HS-27A (cell line): ENCODE data around the gene POLDIP3.
"Not testable (repeated sequence)": the region's sequence is repeated elsewhere in the genome, so short reads cannot be mapped to it uniquely, and the experiment has no call there.

Experiments used
- DNase-seq: peaks from one replicate; pipeline ENCODE4 v3.0.0-alpha.2; 2012; ENCODE audit warnings: low read depth, missing footprints

Gene POLDIP3

GRCh38 chr22:42619261-42620063 lies 4.8 kb upstream of the POLDIP3 start:
- no peak for DNase-seq

DNA sequence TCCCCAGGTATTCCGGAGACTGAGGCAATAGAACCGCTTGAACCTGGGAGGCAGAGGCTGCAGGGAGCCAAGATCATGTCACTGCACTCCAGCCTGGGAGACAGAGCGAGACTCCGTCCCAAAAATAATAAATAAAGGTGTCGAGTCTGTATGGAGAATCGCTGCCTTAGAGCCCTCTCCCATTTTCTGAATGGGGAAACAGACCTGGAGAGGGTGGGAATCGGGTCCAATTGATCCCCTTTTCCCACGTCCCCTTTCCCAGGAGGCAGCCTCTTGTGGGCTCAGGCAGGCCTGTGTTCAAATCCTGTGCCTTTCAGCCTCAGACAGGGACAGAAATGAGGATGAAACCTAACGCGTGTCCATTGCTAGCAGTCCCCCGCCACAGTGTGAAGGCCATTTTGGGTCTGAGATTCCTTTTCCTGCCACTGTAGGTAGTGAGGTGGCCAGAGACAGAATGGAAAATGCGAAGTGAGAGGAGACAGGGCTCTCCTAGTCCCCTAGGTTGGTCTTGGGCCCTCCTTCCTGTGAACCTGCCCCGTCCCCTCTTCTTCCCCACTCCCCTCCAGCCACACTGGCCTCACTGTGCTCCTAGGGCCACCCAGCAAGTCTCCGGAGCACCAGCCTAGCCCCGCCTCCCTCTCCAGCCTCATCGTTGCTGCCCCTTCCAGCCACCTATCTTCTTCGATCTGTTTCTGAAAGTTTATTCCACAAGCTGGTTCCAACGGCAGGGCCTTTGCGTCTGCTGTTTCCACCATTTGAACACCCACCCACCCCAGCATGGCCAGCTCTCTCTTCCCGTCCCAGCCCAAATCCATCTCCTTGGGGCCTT lies 2.7 kb upstream of the POLDIP3 start:
- no peak for DNase-seq

- not testable (repeated sequence) for DNase-seq
These were observed 1.1 kb upstream of the POLDIP3 start for GRCh38 chr22:42615860-42616175.

GRCh38 chr22:42615092-42615859 lies 593 bp upstream of the POLDIP3 start:
- DNase-seq = peak; percentile 91

GRCh38 chr22:42613872-42614301 lies 796 bp downstream of the POLDIP3 start:
- no peak for DNase-seq

DNA sequence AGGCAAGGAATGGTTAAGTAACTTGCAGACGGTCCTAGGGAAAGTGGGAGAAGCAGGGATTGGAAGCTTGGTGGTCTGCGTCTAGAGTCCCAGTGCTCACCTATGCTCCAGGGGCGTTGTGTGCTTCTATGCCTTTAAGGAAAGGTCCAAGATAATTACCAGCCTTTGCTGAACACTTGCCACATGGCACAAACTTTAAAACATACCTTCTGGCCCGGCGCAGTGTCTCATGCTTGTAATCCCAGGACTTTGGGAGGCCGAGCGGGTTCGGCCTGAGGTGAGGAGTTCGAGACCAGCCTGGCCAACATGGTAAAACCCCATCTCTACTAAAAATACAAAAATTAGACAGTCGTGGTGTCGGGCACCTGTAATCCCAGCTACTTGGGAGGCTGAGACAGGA lies 2.3 kb downstream of the POLDIP3 start:
- no peak for DNase-seq

DNA sequence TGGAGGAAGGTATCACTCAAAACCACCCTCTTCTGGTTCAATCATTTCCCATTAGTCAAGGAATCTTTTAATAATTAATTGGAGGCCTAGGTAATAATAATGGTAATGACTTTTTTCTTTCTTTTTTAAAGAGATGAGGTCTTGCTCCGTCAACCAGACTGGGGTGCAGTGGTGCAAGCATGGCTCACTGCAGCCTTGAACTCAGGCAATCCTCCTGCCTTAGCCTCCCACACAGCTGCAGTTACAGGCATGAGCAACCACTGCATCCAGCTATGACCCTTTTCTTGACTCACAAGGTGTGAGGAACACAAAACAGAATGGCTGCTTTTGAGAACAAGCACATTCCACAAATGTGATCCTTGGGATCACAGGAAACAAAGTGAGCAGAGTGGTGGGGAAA lies 3.6 kb downstream of the POLDIP3 start:
- no peak for DNase-seq

DNA sequence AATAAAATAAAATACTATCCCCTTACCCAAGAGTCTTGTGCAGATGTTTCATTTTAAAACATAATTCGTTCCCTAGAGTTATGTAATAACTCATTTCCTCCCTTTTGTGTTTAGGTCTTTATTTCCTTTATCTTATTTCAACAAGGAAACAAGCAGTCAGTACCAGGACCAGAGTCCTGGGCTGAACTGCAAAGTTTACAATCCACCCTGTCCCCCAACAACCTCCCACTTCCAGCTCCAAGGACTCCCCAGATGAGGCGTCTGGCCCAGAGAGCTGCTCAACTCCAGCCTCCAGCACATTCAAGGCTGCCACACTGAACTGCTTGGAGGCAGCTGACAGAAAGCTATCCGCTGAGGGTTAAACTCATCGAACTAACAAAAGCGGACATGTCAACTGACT lies 4.5 kb downstream of the POLDIP3 start:
- DNase-seq = no peak

DNA sequence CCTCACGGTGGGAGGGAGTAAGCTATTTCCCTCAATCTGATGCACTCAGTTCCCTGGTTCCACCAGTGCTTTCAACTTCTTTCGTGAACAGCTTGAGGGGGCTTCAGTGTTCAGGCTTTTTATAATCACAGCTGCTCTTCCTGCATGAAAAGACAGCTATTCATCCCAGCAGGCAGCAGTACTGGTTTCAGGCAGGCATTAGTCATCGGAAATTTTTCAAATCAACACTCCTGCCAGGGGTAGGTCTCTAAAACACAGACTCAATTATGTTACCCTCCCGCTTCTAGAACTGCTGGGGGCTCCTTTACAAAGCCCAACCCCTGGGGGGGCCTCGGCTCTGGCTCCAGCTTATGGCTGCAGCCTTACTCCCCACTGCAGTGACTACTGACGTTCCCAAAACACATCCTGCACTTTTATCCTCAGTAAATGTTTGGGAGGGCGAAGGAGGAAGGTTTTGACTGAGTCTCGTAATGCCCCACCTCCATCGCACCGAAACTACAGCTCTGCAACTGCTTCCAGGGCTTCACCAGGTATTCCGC lies 5.8 kb downstream of the POLDIP3 start:
- DNase-seq = no peak

GRCh38 chr22:42608136-42608822 lies 6.4 kb downstream of the POLDIP3 start:
- no peak for DNase-seq

DNA sequence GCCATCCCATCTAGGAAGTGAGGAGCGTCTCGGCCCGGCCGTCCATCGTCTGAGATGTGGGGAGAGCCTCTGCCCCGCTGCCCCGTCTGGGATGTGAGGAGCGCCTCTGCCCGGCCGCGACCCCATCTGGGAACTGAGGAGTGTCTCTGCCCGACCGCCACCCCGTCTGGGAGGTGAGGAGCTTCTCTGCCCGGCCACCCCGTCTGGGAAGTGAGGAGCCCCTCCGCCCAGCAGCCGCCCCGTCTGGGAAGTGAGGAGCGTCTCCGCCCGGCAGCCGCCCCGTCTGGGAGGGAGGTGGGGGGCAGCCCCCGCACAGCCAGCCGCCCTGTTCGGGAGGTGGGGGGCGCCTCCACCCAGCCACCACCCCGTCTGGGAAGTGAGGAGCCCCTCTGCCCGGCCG lies 7.0 kb downstream of the POLDIP3 start:
- not testable (repeated sequence) for DNase-seq

DNA sequence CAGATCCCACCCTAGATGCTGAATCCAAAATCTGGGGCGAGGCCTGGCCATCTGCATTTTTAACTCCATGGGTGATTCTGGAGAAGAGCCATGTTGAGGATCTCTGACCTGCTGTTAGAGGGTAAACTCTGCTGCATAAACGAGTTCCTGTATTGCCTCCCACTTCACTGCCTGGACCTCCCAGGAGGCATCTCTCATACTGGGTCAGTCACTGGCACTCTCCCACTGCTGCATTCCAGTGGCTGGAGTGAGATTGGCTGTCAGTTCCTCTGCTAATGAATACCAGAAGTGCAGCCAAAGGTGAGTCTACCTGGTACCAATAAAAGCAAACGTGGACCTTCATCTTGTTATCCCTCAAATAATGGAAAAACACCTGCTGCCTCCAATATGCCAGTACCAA lies 10.3 kb downstream of the POLDIP3 start:
- DNase-seq = no peak

DNA sequence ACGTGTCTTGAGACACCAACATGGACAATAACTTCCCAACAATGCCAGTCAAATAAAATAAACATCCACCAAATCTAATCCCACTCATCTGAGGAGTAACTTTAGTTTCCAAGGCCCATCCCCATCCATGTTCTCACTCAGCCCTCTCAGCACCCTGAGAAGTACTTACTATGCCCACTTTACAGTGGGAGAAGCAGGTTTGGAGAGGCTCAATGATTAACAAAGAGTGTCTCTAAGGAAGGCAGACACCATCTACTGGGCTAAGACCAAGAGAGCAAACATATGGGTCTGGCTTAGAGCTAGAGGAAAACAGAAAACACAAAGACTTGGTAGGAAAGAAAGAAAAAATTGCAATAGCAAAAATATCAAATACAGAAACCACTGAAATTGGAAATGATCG lies 11.3 kb downstream of the POLDIP3 start:
- DNase-seq = no peak

GRCh38 chr22:42602470-42602869 lies 12.2 kb downstream of the POLDIP3 start:
- DNase-seq = no peak

DNA sequence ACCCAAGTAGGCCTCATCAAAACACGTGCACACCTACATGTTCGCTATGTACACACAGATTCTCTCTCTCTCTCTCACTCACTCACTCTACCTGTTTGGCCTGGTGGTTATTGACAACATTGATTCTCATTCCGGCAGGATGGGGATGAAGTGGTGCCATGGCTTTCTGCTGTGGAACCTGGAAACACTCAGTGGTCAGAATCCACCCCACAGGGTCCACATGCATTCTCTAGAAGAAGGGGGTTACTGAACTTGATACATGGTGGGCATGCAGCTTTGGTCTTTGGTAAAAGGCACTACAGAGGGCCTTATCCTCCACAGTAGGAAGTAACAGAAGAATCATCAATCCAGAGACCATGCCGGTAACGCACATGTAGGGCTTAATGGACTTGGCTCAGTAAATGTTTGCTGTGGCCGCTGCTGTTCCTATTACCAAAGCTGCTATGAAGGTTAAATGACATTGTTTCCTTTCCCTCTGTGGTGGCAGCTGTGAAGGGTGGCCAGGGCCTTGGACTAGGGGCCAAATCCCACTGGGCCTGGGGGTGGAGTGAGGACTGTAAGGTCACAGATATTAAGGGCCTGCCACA lies 12.7 kb downstream of the POLDIP3 start:
- no peak for DNase-seq

GRCh38 chr22:42596863-42597530 lies 17.7 kb downstream of the POLDIP3 start:
- no peak for DNase-seq

DNA sequence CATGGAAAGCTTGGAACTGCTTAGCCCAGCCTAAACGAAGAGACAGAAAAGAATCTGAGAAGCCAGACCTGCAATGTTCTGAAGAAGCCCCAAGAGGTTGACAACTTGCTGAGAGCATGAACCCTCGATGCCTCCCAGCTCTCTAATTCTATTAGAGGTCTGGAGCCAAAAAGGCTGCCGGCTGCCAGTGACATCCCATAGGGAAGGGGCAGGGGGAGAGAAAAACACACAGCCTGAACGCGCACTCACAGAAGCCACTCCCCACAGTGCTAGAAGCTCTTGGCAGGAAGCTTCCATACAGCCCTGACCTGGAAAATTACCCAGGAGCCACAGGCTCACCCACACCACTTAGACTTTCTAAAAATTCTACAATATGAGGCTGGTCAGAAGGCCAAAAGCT lies 18.3 kb downstream of the POLDIP3 start:
- DNase-seq = no peak

- DNase-seq = no peak
These were observed 19.2 kb downstream of the POLDIP3 start for GRCh38 chr22:42595434-42595833.

DNA sequence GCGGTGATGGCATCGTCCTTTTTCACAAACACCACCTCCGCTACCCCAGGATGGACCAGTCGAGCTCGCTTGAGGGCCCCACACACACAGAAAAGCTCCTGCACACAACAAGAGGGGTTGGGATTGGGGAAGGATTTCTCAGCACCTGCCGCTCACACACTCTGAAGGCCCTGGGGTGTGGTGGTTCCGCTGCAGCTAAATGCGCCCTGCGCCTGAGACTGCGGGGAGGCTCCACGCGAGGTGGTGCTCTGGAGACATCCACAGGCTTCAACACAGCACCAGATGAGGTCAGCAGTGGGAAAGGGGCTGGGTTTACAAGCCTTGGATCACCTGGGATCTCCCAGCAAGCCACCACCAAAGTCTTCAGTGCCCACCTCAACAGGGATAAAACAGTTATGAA lies 22.7 kb downstream of the POLDIP3 start:
- DNase-seq = no peak

- DNase-seq = no peak
These were observed 27.0 kb downstream of the POLDIP3 start for GRCh38 chr22:42587588-42588175.
